Measurements from ENCODE around the gene C3orf70. TPM values are rescaled to one million over a fixed set of nuclear protein-coding genes. Genes with fewer than 3 reads are reported as not detected.

Gene C3orf70
- total RNA-seq, 1 donor from 2014 or later, result 3.2 TPM

DNA sequence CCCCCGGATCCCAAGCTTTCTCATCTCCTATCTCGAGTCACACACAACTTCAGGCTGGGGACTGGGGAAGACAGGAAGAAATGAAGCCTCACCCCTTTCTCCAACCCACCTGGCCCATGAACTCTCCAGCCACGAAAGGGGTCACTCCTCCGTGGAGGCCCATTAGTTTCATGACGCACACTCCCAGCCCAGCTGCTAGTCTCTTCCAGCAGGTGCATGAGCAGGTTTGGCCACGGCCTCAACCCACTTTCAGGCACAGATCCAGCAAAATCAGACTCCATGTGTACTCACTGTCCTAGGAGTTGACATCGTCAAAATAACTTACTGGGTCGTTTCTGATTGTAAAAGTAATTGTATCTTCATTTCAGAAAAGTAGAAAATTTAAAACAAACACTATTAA lies 76.6 kb downstream of the C3orf70 start:
- Mint-ChIP-seq H3K4me1 (no peaks in the 10 kb centered on the region), H3K9me3 (no peaks in the 10 kb centered on the region), H3K27me3 (ENCODE audit: low read depth) (no peaks in the 10 kb centered on the region), H3K4me3 (no peak overlapping the region), H3K36me3 (no peaks in the 10 kb centered on the region), H3K27ac (no peak overlapping the region)
- TF ChIP-seq, protein P1, sequence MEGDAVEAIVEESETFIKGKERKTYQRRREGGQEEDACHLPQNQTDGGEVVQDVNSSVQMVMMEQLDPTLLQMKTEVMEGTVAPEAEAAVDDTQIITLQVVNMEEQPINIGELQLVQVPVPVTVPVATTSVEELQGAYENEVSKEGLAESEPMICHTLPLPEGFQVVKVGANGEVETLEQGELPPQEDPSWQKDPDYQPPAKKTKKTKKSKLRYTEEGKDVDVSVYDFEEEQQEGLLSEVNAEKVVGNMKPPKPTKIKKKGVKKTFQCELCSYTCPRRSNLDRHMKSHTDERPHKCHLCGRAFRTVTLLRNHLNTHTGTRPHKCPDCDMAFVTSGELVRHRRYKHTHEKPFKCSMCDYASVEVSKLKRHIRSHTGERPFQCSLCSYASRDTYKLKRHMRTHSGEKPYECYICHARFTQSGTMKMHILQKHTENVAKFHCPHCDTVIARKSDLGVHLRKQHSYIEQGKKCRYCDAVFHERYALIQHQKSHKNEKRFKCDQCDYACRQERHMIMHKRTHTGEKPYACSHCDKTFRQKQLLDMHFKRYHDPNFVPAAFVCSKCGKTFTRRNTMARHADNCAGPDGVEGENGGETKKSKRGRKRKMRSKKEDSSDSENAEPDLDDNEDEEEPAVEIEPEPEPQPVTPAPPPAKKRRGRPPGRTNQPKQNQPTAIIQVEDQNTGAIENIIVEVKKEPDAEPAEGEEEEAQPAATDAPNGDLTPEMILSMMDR (IDR thresholded peaks at IDR 0.05; ENCODE audit: unreplicated experiment), result no peak
- no peak for DNase-seq (ENCODE audit: low spot score in 2 of 2, unreplicated experiment in 2 of 2)

GRCh38 chr3:185075547-185075946 lies 77.3 kb downstream of the C3orf70 start:
- TF ChIP-seq, protein P1 (IDR thresholded peaks at IDR 0.05; ENCODE audit: unreplicated experiment), result no peak
- H3K4me3 Mint-ChIP-seq, result no peak overlapping the region
- no peaks in the 10 kb centered on the region for H3K36me3 Mint-ChIP-seq
- H3K9me3 Mint-ChIP-seq, result no peaks in the 10 kb centered on the region
- no peak for DNase-seq (ENCODE audit: low spot score in 2 of 2, unreplicated experiment in 2 of 2)
- no peaks in the 10 kb centered on the region for H3K27me3 Mint-ChIP-seq (ENCODE audit: low read depth)
- peaks cover 1% of the 10 kb centered on the region for H3K4me1 Mint-ChIP-seq
- no peak overlapping the region for H3K27ac Mint-ChIP-seq

DNA sequence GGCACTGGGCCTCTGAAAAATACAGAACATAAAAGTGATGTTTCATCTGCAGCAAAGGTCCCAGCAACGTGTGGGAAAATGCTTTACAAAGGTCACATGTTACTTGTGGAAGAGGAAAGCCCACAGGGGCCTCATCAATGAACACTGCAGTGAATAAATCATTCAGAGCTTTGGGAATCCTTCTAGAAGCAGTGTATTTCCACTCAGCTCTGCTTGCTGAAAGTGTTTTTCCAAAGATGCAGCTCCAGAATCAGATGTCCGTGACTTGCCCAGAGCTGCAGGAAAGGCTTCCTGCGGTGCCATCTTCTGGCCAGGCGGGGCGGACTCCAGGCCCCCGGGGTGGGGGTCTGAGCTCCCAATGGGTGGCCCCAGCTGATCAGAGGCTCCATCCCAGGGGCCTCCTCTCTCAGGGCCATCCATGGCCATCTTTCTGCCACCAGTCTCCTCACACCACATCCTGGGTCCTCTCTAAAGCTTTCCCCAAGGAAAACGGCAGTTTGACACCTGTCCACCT lies 81.5 kb downstream of the C3orf70 start:
- no peaks in the 10 kb centered on the region for H3K36me3 Mint-ChIP-seq

DNA sequence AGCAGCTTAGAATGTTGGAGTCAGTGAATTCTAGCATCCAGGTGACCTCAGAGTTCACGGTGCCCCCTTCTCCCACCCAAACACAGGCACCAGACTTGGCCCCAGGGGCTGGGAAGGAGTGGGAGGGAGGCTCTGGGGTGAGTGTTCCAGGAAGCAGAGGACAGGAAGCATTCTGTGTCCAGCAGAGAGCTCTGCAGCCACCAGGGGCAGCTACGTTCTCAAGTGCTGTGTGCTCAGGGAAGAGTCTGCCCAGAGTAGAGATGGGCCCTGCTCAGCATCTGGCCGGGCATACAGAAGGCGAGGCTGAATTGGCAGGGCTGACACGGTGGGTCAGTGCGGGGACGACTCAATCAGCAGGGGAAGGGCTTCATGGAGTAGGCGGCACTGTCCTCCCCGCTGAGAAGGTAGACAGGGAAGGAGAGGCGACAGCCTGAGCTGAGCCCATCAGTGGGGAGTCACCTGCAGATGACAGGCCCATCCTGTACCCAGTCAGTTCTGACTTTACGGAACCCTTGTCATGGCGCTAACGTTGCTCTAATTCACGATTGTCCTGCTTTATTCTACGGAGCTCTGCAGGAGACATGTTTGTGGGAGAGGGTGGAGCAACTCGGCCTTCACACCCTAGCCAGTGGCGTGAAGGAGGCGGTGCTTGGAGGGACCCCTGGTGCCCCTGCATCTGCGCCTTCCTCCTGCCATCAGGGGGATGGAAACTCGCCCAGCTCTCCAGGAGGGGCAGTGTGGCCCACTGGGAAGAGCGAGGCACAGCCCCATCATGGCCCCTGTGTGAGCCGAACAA lies 82.2 kb downstream of the C3orf70 start:
- no peaks in the 10 kb centered on the region for H3K9me3 Mint-ChIP-seq
- TF ChIP-seq, protein P1 (IDR thresholded peaks at IDR 0.05; ENCODE audit: unreplicated experiment), result no peak
- H3K27me3 Mint-ChIP-seq (ENCODE audit: low read depth), result no peaks in the 10 kb centered on the region
- H3K4me1 Mint-ChIP-seq, result peaks cover 4% of the 10 kb centered on the region
- H3K36me3 Mint-ChIP-seq, result no peaks in the 10 kb centered on the region
- no peak for DNase-seq (ENCODE audit: low spot score in 2 of 2, unreplicated experiment in 2 of 2)
- H3K4me3 Mint-ChIP-seq, result no peak overlapping the region
- H3K27ac Mint-ChIP-seq, result no peak overlapping the region

More for the DNA sequence above, 81.5 kb downstream of the C3orf70 start:
- Mint-ChIP-seq H3K4me3 (no peak overlapping the region), H3K27me3 (ENCODE audit: low read depth) (no peaks in the 10 kb centered on the region), H3K4me1 (peaks cover 4% of the 10 kb centered on the region), H3K27ac (no peak overlapping the region), H3K9me3 (no peaks in the 10 kb centered on the region)
- DNase-seq (ENCODE audit: low spot score in 2 of 2, unreplicated experiment in 2 of 2), result no peak
- TF ChIP-seq, protein P1 (IDR thresholded peaks at IDR 0.05; ENCODE audit: unreplicated experiment), result no peak

GRCh38 chr3:185069037-185070030 lies 83.5 kb downstream of the C3orf70 start:
- TF ChIP-seq, protein P1 (IDR thresholded peaks at IDR 0.05; ENCODE audit: unreplicated experiment), result no peak
- no peak overlapping the region for H3K27ac Mint-ChIP-seq
- no peak overlapping the region for H3K4me3 Mint-ChIP-seq
- no peaks in the 10 kb centered on the region for H3K9me3 Mint-ChIP-seq
- H3K4me1 Mint-ChIP-seq, result peaks cover 4% of the 10 kb centered on the region
- DNase-seq (ENCODE audit: low spot score in 2 of 2, unreplicated experiment in 2 of 2), result no peak
- no peaks in the 10 kb centered on the region for H3K27me3 Mint-ChIP-seq (ENCODE audit: low read depth)
- no peaks in the 10 kb centered on the region for H3K36me3 Mint-ChIP-seq
